Measurements from ENCODE around the gene COL6A3.
A peak's percentile ranks its signal among the peaks of the same experiment; 100 is the strongest.

COL6A3 gene

DNA sequence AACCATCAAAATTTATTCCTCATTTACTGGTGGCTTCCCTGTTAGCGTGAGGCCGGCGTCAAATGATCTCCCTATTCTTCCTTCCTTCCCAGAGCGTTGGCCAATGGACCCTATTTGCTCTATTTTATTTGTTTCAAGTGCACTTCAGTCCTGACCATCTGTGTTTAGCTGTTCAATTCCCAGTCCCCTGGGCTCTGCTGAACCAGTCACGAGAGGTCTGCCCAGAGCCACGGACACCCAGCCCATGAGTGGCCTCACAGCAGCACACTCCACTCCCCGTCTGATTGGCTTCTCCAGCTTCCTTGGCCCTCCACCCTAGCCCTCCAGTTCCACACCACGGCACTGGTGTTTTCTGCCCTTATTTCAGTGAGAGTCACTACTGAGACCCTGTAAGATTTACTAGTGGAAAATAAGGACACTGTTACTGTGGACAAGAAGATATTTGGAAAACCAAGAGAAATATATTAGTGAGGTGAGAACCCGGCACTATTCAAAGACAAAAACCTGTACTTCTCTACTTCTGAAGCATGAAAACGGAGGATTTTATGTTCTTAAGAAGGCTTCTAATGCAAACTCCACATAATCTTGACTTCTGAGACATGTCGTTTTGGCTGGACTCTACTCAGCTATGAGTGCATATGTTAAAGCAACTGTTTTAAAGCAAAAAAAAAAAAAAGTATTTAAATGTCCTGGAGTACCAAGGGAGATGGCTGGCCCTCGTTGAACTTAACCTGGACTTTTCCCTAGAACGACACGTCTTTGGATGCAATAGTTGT lies 86.6 kb downstream of the COL6A3 start:
- Histone ChIP-seq H3K4me1 (ENCODE audit: control insufficient read depth in 5 of 5, insufficient read depth in 5 of 5, low read length in 5 of 5) (peaks cover 6 to 43% (median 27%) of the 10 kb centered on the region in 5 donors), H3K4me3 (ENCODE audit: low read depth in 1 of 5, low read length in 5 of 5) (no peak overlapping the region), H3K27me3 (ENCODE audit: control insufficient read depth in 5 of 5, insufficient read depth in 4 of 5, low read length in 5 of 5) (peaks cover 0 to 3% (median 0%) of the 10 kb centered on the region in 5 donors), H3K9me3 (ENCODE audit: control insufficient read depth in 5 of 5, low read length in 5 of 5) (no peaks in the 10 kb centered on the region), H3K27ac (ENCODE audit: low read depth, low read length) (peak overlapping the region; percentile 54), H3K36me3 (ENCODE audit: control insufficient read depth in 5 of 5, insufficient read depth in 5 of 5, low read length in 5 of 5) (peaks cover 0 to 31% (median 0%) of the 10 kb centered on the region in 5 donors), H3K9ac (ENCODE audit: low read length in 5 of 5) (no peak overlapping the region)

DNA sequence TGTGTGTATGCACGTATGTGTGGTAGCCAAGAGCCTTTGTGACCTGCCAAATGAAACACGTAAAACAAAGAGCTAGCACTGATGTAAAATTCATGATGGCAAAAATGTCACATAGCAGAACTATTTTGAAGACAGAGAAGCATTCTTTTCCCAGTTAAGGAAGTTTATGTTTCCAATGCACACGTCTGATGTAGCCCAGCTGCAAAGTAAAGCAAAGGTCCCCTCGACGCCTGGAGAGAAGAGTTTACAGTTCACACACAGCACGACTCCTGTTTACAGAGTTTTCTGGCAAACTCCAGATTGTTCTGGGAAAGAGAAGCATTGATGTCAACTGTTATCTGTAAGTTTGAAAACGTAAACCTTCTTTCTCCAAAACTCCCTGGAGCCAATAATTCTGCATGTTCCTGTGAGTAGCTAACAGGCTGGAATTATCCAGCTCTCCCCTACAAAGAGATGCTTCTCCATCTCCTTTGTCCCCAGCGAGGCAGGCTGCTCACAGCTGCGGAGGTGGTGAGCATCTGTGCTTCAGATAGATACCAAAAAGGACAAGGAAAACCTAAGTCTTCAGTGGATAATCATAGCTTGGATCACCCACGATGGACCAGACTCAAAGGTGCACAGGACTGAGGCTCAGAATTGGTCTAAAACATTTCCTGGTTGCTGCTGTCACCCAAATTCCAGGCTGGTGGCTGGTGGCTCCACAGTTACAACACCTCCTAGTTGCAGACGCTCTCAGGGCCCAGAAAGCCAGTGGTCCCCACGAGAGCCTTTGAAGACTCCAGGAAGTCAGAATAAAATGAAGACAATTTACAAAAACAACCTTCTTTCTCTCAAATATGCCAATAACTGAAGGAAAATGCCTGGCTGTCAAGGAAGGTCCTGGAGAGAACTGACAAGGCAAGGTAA lies 87.4 kb downstream of the COL6A3 start:
- H3K9me3 ChIP-seq (ENCODE audit: control insufficient read depth in 5 of 5, low read length in 5 of 5) = no peaks in the 10 kb centered on the region
- H3K9ac ChIP-seq (ENCODE audit: low read length in 5 of 5) = no peak overlapping the region
- H3K4me1 ChIP-seq (ENCODE audit: control insufficient read depth in 5 of 5, insufficient read depth in 5 of 5, low read length in 5 of 5) = peaks cover 9 to 51% (median 34%) of the 10 kb centered on the region in 5 donors
- peaks cover 0 to 3% (median 0%) of the 10 kb centered on the region in 5 donors for H3K27me3 ChIP-seq (ENCODE audit: control insufficient read depth in 5 of 5, insufficient read depth in 4 of 5, low read length in 5 of 5)
- peak overlapping the region; percentile 54 for H3K27ac ChIP-seq (ENCODE audit: low read depth, low read length)
- H3K4me3 ChIP-seq (ENCODE audit: low read depth in 1 of 5, low read length in 5 of 5) = no peak overlapping the region
- peaks cover 0 to 27% (median 0%) of the 10 kb centered on the region in 5 donors for H3K36me3 ChIP-seq (ENCODE audit: control insufficient read depth in 5 of 5, insufficient read depth in 5 of 5, low read length in 5 of 5)

DNA sequence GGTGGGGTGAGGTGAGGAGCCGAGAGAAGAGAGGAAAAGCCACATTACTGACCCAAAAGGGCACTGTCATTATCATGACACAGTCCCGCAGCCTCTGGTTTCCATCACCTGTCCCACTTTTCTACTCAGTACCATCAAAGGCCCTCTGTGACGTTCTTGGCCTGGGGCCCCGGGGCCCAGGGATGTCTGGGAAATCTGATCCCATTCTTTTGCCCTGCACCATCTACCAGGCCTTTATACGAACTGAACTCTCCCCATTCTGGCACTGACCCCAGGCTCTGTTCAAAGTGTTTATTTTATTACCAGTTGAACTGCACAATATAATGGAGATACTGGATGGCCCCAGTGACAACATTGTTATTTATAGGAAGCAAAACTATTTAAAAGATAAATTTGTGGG lies 89.1 kb downstream of the COL6A3 start:
- Histone ChIP-seq H3K9ac (ENCODE audit: low read length in 5 of 5) (no peak overlapping the region), H3K27me3 (ENCODE audit: control insufficient read depth in 5 of 5, insufficient read depth in 4 of 5, low read length in 5 of 5) (peaks cover 0 to 3% (median 0%) of the 10 kb centered on the region in 5 donors), H3K4me1 (ENCODE audit: control insufficient read depth in 5 of 5, insufficient read depth in 5 of 5, low read length in 5 of 5) (peaks cover 11 to 64% (median 42%) of the 10 kb centered on the region in 5 donors), H3K4me3 (ENCODE audit: low read depth in 1 of 5, low read length in 5 of 5) (no peak overlapping the region), H3K27ac (ENCODE audit: low read depth, low read length) (peak overlapping the region; percentile 54), H3K9me3 (ENCODE audit: control insufficient read depth in 5 of 5, low read length in 5 of 5) (no peaks in the 10 kb centered on the region), H3K36me3 (ENCODE audit: control insufficient read depth in 5 of 5, insufficient read depth in 5 of 5, low read length in 5 of 5) (peaks cover 0 to 20% (median 0%) of the 10 kb centered on the region in 5 donors)

DNA sequence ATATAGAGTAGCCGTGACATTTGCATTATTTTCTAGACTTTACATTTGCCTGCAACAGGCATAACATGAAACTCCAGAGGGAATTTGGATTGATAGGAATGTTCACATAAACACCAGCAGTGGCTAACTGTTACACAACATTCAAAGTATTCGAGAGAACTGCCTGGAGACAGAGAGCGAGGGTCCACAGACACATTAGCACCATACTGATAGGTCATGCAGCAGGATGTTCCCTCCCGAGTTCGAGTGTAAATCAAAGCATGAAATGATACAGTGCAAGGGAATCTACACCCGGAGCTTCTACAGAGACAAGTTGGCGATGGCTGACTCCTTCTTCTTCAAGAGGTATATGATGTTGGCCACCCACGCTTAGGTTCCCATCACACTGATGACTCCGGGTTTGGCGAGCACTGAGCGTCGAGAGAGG lies 89.5 kb downstream of the COL6A3 start:
- Histone ChIP-seq H3K9me3 (ENCODE audit: control insufficient read depth in 5 of 5, low read length in 5 of 5) (no peaks in the 10 kb centered on the region), H3K27me3 (ENCODE audit: control insufficient read depth in 5 of 5, insufficient read depth in 4 of 5, low read length in 5 of 5) (peaks cover 0 to 3% (median 0%) of the 10 kb centered on the region in 5 donors), H3K27ac (ENCODE audit: low read depth, low read length) (peak overlapping the region; percentile 54), H3K9ac (ENCODE audit: low read length in 5 of 5) (no peak overlapping the region), H3K36me3 (ENCODE audit: control insufficient read depth in 5 of 5, insufficient read depth in 5 of 5, low read length in 5 of 5) (peaks cover 0 to 18% (median 0%) of the 10 kb centered on the region in 5 donors), H3K4me1 (ENCODE audit: control insufficient read depth in 5 of 5, insufficient read depth in 5 of 5, low read length in 5 of 5) (peaks cover 11 to 64% (median 42%) of the 10 kb centered on the region in 5 donors), H3K4me3 (ENCODE audit: low read depth in 1 of 5, low read length in 5 of 5) (no peak overlapping the region)

DNA sequence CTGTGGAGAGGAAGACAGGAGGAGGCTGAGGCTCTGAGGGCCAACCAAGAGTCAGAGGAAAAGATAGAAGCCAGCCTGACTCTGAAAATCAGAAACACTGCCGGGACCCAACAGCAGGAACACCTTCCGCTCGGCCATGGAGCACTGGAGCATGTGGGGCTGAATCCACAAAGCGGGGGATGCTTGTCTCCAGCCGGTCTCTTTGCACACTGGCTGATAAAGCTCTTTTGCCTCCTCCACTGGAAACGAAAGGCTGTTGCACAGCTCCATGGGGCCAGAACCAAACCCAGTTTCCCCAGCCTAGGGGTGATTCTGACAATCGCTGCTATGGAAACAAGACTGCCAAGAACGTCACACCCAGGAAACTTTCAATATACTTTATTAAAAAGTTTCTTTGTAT lies 90.3 kb downstream of the COL6A3 start:
- Histone ChIP-seq H3K4me3 (ENCODE audit: low read depth in 1 of 5, low read length in 5 of 5) (no peak overlapping the region), H3K4me1 (ENCODE audit: control insufficient read depth in 5 of 5, insufficient read depth in 5 of 5, low read length in 5 of 5) (peaks cover 11 to 64% (median 42%) of the 10 kb centered on the region in 5 donors), H3K27me3 (ENCODE audit: control insufficient read depth in 5 of 5, insufficient read depth in 4 of 5, low read length in 5 of 5) (peaks cover 0 to 3% (median 0%) of the 10 kb centered on the region in 5 donors), H3K27ac (ENCODE audit: low read depth, low read length) (no peak overlapping the region), H3K36me3 (ENCODE audit: control insufficient read depth in 5 of 5, insufficient read depth in 5 of 5, low read length in 5 of 5) (peaks cover 0 to 18% (median 0%) of the 10 kb centered on the region in 5 donors), H3K9me3 (ENCODE audit: control insufficient read depth in 5 of 5, low read length in 5 of 5) (no peaks in the 10 kb centered on the region), H3K9ac (ENCODE audit: low read length in 5 of 5) (no peak overlapping the region)

DNA sequence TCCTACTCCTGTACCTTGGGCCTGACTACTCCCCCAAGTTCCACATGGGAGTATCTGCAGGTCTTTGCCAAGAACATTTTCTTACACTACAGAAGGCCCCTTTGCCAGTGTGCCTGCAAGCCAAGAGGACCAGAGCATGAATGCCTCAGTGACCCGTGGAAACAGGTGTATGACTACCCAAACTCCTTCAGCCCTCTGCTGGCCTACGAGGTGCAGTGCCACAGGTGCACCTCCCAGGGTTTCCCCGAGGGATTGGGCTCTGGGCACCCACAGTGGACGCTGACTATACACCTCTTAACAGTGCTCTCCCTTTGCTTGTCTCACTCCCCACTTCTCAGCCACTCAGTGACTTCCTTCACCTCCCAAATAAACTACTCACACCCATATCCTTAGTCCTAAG lies 91.4 kb downstream of the COL6A3 start:
- H3K9ac ChIP-seq (ENCODE audit: low read length in 5 of 5) = no peak overlapping the region
- peaks cover 11 to 64% (median 41%) of the 10 kb centered on the region in 5 donors for H3K4me1 ChIP-seq (ENCODE audit: control insufficient read depth in 5 of 5, insufficient read depth in 5 of 5, low read length in 5 of 5)
- no peaks in the 10 kb centered on the region for H3K9me3 ChIP-seq (ENCODE audit: control insufficient read depth in 5 of 5, low read length in 5 of 5)
- H3K36me3 ChIP-seq (ENCODE audit: control insufficient read depth in 5 of 5, insufficient read depth in 5 of 5, low read length in 5 of 5) = peaks cover 0 to 14% (median 0%) of the 10 kb centered on the region in 5 donors
- H3K27me3 ChIP-seq (ENCODE audit: control insufficient read depth in 5 of 5, insufficient read depth in 4 of 5, low read length in 5 of 5) = peaks cover 0 to 3% (median 0%) of the 10 kb centered on the region in 5 donors
- H3K27ac ChIP-seq (ENCODE audit: low read depth, low read length) = peak overlapping the region; percentile 63
- H3K4me3 ChIP-seq (ENCODE audit: low read depth in 1 of 5, low read length in 5 of 5) = no peak overlapping the region

DNA sequence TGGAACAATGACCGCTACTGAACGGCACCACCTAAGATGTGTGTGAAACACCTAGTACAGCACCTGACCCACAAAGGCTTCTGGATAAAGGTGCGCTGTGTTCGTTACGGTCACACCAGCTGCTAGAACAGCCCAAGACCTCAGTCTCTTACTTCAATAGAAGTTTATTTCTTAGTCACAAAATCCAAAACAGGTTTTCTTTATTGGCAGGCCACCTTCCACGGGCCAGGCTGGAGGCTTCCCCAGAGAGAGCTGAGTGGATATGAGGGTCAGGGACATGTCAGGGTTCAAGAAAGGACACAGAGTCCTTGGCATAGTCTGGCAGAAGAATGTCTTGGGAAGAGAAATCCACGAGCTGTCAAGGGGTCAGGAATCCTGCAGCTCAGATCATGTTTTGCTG lies 92.2 kb downstream of the COL6A3 start:
- H3K36me3 ChIP-seq (ENCODE audit: control insufficient read depth in 5 of 5, insufficient read depth in 5 of 5, low read length in 5 of 5) = peaks cover 0 to 14% (median 0%) of the 10 kb centered on the region in 5 donors
- H3K9me3 ChIP-seq (ENCODE audit: control insufficient read depth in 5 of 5, low read length in 5 of 5) = no peaks in the 10 kb centered on the region
- H3K27me3 ChIP-seq (ENCODE audit: control insufficient read depth in 5 of 5, insufficient read depth in 4 of 5, low read length in 5 of 5) = no peaks in the 10 kb centered on the region
- no peak overlapping the region for H3K4me3 ChIP-seq (ENCODE audit: low read depth in 1 of 5, low read length in 5 of 5)
- no peak overlapping the region for H3K9ac ChIP-seq (ENCODE audit: low read length in 5 of 5)
- peaks cover 8 to 57% (median 35%) of the 10 kb centered on the region in 5 donors for H3K4me1 ChIP-seq (ENCODE audit: control insufficient read depth in 5 of 5, insufficient read depth in 5 of 5, low read length in 5 of 5)
- peak overlapping the region; percentile 63 for H3K27ac ChIP-seq (ENCODE audit: low read depth, low read length)

DNA sequence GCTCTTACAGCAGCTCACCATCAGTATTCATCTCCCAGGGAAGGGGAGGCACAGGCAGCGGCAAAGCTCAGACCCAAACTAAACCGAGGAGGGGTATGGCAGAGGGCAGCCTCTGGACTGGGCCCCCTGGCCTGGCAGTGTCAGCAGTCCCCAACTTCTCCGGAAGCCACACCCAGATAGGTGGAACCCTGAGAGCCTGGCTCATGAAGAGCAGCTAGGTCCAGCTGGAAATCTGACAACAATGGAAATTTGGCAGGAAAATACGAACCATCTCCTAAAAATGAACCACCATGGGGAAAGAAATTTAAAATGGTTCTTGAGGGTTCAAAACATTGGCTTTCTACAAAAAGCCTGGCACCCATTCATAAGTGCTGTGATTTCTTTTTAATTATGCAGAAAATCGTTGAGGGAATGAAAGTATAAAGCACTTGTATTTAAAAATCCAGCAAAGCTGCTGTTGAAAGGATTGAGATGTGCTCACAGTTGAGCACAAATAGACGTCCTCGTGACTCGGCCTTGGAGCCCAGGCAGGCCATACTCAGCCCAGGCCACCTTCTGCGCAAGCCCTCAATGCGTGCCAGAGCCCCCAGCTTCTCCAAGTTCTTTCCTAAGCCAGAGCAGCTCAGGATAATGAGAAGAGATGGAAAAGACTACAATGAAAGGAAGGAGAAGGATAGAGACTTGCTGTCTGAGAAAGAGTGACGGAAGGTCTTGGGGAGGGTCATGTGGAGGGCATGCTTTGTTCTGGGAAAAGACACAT lies 93.0 kb downstream of the COL6A3 start:
- Histone ChIP-seq H3K9ac (ENCODE audit: low read length in 5 of 5) (no peak overlapping the region), H3K9me3 (ENCODE audit: control insufficient read depth in 5 of 5, low read length in 5 of 5) (no peaks in the 10 kb centered on the region), H3K4me1 (ENCODE audit: control insufficient read depth in 5 of 5, insufficient read depth in 5 of 5, low read length in 5 of 5) (peaks cover 8 to 51% (median 34%) of the 10 kb centered on the region in 5 donors), H3K27me3 (ENCODE audit: control insufficient read depth in 5 of 5, insufficient read depth in 4 of 5, low read length in 5 of 5) (no peaks in the 10 kb centered on the region), H3K4me3 (ENCODE audit: low read depth in 1 of 5, low read length in 5 of 5) (no peak overlapping the region), H3K36me3 (ENCODE audit: control insufficient read depth in 5 of 5, insufficient read depth in 5 of 5, low read length in 5 of 5) (peaks cover 0 to 14% (median 0%) of the 10 kb centered on the region in 5 donors), H3K27ac (ENCODE audit: low read depth, low read length) (peak overlapping the region; percentile 63)

DNA sequence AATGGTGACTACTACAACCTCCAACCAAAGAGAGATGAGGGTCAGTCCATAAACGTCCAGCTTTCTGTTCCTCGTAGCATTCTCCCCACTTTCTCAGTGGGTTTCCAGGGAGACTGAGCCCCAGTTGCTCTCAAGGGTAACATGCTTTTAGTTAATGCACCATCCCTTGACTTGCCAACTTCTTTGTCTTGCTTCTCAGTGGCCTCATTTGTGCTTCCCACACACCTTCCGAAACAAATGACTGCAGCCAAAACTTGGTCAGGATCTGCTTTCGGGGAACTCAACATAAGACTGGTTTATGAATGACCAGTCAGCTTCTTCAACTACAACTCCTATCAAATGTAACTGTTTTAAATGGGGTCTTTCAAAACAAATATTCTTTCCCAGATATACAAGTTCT lies 94.1 kb downstream of the COL6A3 start:
- Histone ChIP-seq H3K27ac (ENCODE audit: low read depth, low read length) (no peak overlapping the region), H3K4me1 (ENCODE audit: control insufficient read depth in 5 of 5, insufficient read depth in 5 of 5, low read length in 5 of 5) (peaks cover 8 to 51% (median 31%) of the 10 kb centered on the region in 5 donors), H3K27me3 (ENCODE audit: control insufficient read depth in 5 of 5, insufficient read depth in 4 of 5, low read length in 5 of 5) (no peaks in the 10 kb centered on the region), H3K9me3 (ENCODE audit: control insufficient read depth in 5 of 5, low read length in 5 of 5) (no peaks in the 10 kb centered on the region), H3K9ac (ENCODE audit: low read length in 5 of 5) (no peak overlapping the region), H3K36me3 (ENCODE audit: control insufficient read depth in 5 of 5, insufficient read depth in 5 of 5, low read length in 5 of 5) (peaks cover 0 to 9% (median 0%) of the 10 kb centered on the region in 5 donors), H3K4me3 (ENCODE audit: low read depth in 1 of 5, low read length in 5 of 5) (no peak overlapping the region)
